Left forelimb (tissue), 1 donor: Measurements from ENCODE around the gene MUC5B.
"Not testable (repeated sequence)": the region's sequence is repeated elsewhere in the genome, so short reads cannot be mapped to it uniquely, and the experiment has no call there.

Experiments used
- DNase-seq: peaks from one replicate; pipeline ENCODE4 v3.0.0-alpha.2; 2018; ENCODE audit warnings: low spot score

The MUC5B gene

DNA sequence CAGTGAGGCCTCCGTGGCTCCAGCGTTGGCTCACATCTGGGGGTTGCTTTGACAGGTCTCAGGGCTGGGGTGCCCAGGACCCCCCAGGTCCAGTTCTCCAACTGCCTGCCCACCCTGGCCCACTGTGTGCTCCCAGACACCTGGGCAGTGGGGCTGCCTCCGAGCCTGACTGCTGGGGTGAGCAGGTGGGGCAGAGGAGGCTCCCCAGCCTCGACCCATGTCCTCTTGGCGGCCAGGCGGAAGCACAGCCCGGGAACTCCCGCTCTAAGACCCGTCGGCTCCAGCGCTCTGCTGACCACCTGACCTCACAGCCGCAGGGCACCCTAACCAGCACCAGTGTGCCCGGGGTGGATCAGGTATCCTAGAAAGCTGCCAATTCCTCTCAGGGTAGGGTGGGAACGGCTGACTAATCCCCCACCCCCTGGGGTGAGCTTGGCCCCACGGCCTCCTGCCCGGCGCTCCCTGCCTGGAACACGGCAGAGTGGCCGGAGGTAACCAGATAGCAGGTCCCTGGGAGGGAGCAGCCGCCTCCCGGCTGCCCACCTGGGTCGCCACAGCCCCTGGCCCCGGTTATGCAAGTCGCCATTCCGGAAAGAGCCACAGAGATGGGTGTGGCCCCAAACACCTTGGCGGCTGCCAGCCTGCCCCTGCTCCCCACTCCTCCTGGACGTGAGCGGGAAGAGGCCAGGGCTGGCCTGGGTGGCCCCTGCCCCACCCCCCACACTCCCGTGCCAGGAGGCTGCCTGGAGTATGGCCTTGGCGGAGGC is 19.2 kb upstream of the MUC5B start:
- peak; percentile 55 for DNase-seq

DNA sequence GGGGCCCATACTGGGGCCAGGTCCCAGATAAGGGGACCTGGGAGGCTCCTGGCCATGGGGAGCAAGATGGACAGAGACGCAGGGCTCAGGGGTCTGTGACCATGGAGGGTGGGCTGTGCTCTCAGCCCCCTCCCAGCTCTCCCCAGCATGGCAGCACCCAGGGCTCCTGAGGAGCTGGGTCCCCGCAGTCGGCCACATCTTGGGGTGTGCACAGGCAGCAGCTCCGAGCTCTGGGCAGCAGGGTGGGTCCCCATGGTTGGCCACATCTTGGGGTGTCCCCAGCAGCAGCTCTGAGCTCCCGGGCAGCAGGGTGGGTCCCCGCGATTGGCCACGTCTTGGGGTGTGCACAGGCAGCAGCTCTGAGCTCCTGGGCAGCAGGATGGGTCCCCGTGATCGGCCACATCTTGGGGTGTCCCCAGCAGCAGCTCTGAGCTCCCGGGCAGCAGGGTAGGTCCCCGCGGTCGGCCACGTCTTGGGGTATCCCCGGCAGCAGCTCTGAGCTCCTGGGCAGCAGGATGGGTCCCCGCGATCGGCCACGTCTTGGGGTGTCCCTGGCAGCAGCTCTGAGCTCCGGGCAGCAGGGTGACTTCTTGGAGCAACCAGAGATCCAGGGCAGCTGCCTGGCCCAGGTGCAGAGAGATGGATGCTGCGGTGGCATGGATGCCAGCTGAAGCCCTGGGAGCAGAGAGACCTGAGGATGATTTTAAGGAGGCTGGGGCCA is 18.3 kb upstream of the MUC5B start:
- peak; percentile 58 for DNase-seq

DNA sequence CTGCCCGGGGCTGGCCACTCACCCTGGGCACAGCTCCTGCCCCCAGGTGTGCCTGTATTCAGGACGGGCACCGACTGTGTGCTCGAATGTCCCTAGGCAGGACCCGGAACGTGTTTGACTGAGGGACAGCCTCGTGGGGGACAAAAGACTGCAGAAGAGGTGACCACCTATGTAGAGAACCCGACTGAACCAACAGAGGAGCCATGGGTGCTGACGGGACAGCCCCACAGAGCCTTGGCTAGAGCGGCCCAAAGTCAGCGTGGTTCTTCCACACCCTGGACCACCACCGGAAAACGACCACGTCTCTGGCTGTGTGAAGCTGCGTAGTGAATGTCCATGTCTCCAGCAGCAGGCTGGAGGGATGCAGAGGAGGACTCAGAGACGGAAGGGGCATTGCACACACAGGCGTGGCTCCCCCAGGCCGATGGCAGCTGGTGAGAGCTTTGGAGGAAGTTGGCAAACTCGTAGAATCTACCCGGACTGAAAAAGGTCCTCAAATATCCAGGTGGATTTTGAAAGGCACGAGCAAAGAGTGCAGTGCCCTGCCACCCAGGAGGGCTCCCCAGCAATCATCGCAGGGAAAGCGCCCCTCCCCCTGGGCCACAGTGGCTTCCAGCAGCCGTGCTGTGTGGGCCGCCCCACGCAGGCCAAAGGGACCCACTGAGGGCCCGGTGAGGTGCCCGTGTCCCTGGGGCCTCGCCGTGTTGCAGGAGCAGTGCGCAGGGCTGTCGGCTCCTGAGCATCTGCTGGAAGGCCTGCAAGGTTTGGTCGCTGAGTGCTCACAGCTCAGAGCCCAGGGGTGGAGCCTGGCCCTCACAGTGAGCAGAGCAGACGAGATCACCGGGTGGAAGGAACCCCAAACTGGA is 17.5 kb upstream of the MUC5B start:
- peak; percentile 49 for DNase-seq

DNA sequence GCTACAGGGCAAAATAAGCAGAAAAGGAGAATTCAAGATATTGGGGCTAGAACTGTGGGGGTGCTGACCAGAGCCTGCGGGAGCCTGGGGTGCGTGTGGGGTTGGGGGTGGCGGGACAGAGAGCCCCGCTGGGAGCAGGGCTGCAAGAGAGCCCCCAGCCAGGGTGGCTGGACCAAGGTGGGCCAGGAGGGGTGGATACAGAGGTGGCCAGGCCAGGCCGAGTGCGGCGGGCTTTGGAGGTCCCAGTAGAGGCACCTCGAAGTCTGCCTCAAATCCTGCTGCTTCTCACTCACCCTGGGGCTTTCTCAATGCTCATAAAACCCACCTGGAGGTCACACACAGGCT is 16.9 kb upstream of the MUC5B start:
- peak; percentile 30 for DNase-seq

DNA sequence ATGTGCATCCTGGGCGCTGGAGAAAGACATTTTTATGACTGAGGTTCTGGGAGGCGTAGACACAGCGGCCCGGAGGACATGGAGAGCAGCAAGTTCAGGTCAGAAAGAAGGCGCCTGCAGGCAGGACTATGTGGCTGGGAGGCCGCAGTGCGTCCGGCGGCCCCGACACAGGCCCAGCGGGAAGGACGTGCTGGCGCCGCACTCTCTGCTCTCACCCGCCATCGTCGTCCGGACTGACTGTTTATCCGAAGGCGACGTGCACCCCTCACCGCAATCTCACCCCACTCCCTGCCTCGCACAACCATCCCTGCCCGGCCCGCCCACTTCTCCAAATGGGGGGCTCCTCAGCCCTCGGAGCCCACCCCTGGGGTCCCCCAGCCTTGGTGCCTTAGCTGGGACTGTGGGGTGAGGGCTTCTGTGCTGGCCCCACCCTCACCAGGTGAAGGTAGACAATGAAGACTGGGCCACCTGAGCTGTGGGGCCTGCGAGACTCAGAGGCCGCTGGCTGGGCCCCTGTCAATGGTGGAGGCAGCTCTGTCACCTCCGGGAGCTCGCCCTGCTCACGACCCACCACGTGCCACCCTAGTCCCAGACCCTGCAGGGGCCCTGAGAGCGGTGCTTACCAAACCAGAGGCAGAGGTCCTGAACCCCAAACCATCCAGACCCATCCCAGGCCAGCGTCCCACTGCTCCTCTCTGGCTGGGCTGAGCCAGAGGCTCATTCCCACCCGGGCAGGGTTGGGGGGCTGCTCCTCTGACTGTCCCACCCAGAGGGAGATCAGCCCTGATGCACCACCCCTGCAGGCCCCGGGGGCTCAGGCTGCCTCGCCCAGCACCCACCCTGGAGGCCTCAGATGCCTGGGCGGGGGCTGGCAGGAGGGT is 16.2 kb upstream of the MUC5B start:
- peak; percentile 57 for DNase-seq

DNA sequence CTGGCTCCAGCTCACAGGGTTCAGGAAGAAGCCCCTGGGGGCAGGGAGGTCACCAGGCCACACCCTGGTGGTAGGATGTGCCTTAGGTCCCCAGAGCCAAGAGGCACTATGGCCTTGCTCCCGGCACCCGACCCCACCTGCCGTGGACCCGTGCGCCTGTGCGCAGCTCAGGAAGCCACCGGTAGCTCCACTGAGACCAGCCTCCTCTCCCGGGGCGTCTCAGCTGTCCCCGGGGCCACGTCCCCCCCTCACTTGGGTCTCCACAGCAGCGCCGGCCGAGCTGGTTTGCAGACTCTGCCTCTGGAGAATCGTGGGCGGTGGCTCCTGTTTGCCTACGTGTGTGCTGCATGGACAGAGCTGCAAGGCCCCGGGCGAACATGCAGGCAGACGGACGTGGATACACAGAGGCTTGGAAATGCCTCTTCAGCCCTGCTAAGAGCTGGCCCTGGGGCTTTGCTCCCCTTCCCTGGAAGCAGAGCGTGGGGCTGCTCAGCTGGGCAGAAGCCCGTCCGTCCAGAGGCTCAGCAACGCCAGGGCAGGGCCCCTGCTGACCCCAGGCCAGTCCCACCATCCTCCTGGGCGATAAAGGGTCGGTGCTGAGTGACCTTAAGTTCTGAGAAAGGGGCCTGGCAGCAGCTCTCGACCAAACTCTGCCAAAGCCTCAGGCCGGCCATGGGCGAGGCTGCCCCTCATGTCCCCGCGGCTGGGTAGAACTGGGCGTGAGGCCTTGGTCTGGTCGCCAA is 15.3 kb upstream of the MUC5B start:
- DNase-seq: peak; percentile 64

DNA sequence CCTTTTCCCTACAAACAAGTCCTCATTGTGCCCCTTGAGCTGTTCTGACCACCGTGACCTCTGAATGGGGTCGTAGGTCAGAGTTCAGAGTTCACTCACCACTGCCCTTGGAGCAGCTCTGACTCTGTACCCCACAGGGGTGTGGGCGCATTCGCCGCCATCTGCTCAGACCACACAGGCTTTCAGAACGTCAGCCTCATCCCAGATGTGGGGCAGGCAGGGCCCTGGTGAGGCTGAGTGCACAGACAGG is 14.8 kb upstream of the MUC5B start:
- no peak for DNase-seq

DNA sequence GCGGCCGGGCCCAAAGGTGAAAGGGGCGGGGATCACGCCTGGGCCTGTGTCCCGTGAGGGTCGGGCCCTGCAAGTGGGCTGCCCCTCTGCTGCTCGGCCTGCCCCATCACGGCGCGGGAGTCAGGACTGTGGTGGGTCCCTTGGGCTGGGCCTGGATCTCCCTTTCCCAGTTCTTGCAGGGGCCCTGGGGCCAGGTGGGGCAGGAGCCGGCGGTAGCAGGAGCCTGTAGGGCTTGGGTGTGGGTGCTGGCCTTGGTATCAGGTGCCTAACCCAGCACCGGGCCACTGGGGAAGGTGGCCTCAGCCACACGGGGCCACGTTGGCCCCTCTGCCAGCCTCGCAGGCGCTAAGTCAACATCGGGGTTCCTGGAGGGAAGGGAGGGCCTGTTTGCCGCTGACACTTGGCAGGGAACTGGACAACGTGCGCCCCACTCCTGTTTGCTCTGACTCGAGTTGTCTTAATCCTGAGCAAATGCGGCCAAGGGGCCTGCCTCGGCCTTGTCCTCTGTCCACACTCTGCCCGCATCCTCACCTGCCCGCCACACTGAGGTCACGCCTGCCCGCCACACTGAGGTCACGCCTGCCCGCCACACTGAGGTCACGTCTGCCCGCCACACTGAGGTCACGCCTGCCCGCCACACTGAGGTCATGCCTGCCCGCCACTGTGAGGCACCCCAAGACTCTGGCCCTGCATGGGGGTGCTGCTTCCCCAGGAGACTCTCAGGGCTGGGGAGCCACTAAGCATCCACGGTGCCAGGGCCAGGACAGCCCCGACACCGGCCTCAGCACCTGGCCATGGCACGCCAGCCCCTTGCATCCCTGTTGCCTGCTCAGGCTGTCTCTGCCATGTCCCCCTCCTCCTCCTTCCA is 14.2 kb upstream of the MUC5B start:
- DNase-seq: peak; percentile 57

DNA sequence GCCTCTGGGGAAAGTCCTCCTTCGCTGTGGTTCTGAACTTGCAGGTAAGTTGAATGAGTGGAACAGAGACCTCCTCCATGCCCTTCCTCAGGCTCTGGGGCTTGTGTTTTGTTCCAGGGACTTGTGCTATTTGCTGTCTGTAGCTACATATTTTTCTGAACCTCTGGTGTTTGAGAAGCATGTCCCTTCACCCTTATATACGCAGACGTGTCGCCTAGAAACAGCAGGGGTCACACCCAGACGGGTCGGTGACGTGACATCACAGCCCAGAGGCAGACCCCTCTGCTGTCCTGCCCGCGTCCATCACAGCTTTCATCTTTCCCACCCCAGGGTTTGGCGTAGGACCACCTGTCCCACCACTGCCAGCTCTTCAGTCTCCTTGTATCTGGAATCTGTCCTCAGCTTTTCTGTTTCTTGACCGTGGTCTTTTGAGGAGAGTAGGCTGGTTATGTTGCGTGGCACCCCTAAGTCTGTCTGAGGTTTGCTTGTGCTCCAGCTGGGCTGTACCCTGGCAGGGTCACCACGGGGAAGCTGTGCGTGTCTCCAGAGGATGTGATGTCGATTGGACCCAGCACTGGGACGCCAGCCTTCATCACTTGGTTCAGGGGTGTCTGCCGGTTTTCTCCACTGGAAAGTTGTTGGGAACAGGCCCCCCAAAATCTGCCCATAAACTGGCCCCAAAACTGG is 13.4 kb upstream of the MUC5B start:
- DNase-seq: peak; percentile 55

DNA sequence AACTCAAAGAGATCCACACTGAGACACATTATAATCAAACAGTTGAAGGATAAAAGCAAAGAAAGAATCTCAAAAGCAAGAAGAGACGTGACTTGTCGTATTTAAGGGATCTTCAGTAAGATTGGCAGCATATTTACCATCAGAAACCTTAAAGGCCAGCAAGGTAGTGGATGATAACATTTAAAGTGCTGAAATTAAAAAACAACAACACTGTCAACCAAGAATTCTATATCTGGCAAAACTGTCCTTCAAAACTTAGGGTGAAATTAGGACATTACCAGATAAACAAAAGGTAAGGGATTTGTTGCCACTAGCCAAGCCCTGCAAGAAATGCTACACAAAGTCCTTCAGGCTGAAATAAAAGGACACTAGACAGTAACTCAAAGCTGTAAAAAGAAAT is 11.0 kb upstream of the MUC5B start:
- no peak for DNase-seq

DNA sequence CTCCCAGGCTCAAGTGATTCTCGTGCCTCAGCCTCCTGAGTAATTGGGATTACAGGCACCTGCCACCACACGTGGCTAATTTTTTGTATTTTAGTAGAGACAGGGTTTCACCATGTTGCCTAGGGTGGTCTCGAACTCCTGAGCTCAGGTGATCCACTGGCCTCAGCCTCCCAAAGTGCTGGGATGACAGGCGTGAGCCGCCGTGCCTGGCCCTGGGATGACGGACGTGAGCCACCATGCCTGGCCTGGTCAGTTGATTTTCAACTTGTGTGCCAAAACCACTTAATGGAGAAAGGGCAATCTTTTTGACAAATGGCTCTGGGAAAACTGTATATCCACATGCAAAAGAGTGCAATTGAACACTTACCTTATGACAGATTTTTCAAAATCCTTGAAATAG is 7.0 kb upstream of the MUC5B start:
- not testable (repeated sequence) for DNase-seq

DNA sequence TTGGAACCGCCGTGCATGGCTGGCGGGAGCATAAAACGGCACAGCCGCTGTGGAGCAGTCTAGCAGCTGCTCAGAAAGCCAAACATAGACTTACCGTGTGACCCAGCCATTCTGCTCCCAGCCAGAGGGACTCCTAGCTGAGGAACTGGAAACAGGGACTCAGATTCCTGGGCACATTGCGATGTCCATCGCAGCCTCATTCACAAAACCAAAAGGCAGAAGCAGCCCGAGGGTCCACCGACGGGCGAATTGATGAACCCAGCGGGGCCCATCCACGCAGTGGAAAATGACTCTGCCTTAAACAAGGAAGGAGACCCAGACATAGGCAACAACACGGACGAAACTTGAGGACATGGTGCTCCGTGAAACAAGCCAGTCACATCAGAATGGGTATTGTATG is 5.7 kb upstream of the MUC5B start:
- no peak for DNase-seq

DNA sequence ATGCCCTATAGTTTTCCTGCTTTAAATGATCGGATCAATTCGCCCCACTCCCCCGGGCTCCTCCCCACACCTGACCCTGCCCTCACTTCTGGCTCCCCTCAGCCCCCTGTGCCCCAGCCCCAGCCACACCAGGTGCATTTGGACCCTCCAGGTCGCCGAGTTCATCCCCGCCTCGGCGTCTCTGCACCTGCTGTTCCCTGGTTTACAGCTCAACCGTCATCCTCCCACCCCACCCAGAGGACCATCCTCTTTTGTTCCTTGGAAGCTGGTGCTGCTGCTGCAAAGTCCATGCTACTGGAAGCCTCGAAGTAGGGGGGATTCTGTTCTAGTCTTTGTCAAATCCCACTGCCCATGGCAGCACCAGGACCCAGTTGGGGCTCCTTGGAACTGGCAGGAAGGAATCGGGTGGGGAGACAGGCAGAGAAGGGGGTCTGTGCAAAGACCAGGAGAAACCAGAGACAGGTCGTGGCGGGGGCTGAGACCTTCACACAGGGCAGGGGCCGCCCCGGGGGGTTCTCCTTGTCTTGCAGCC is 4.5 kb upstream of the MUC5B start:
- peak; percentile 41 for DNase-seq

DNA sequence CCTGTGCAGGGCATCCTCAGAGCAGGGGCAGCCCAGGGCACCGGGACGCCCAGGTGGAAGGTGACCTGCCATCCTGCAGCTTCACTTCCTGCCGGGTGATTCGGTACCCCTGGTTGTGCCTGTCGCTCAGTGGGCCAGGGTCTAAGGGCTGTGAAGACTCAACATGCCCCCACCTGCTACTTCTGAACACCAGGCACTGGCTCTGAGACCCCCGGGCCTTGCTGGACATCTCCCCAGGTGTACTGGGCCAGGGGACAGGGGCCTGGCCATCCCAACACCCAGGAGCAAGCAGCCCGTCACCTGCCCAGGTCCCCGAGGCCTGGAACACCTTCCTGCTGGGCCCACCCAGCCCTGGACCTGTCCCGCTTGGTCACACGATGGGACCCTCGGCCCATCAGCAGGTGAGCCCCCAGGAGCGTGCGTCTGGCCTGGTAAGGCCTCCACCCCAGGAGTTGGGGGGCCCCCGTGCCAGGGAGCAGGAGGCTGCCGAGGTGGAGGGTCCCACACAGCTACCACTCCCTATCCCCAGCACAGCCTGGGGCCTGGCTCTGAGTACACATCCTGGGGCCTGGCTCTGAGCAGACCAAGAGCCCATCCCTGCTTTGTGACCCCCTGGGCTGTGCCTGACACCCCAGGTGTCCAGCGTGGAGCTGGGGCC is 3.9 kb upstream of the MUC5B start:
- peak; percentile 59 for DNase-seq

DNA sequence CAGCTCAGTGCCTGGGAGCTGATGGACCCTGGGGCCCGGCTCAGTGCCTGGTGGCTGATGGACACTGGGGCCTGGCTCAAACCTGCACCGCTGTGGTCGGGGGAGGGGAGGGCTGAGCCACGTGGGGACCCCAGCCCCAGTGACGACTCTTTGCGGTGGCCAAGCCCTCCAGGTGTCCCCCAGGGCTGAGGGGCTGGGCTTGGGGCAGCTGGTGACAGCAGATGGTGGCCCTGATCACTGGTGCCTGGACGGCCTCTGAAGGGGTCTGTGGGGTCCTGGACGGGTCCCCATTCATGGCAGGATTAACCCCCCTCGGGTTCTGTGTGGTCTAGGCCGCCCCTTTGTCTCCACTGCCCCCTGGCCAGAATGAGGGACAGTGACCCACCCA is 3.4 kb upstream of the MUC5B start:
- peak; percentile 51 for DNase-seq

DNA sequence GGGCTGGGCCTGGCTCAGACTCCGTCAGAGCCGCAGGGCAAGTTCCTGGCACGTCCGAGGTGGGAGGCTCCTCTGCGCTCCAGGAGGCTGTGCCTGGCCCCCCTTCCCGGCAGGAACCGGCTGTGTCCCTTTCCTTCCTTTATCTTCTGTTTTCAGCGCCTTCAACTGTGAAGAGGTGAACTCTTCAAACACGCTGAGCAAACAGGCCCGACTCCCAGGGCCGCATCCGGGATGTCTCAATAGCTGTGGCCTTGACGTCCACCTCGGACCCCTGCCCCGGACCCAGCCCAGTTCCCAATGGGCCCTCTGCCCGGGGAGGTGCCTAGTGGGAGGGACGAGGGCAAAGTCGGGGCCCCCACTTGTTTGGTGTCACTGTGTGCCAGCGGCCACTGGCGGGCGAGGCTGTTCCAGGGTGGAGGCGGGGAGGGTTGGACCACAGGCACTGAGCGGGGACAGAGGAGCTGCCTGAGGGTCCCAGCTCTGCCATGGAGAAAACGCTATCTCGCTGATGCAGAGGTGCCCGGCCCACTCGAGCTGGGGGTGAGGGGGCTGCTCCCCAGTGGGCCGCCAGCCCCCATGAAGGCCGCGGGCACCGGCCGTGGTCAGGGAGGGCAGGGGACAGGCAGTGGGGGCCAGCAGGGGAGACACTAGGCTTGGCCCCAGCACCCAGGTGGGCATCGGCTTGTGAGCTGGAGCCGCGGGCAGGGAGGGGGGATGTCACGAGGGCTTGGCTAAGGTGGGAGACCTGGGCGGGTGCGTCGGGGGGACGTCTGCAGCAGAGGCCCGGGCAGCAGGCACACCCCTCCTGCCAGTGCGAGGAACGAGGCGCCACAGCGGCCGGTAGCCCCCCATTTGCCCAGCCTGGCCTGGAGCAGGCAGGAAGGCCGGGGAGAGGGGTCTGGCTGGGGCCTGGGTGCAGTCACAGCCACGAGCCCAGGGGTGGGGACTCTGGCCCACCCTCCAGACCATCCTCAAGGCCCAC is 2.7 kb upstream of the MUC5B start:
- DNase-seq: peak; percentile 66

DNA sequence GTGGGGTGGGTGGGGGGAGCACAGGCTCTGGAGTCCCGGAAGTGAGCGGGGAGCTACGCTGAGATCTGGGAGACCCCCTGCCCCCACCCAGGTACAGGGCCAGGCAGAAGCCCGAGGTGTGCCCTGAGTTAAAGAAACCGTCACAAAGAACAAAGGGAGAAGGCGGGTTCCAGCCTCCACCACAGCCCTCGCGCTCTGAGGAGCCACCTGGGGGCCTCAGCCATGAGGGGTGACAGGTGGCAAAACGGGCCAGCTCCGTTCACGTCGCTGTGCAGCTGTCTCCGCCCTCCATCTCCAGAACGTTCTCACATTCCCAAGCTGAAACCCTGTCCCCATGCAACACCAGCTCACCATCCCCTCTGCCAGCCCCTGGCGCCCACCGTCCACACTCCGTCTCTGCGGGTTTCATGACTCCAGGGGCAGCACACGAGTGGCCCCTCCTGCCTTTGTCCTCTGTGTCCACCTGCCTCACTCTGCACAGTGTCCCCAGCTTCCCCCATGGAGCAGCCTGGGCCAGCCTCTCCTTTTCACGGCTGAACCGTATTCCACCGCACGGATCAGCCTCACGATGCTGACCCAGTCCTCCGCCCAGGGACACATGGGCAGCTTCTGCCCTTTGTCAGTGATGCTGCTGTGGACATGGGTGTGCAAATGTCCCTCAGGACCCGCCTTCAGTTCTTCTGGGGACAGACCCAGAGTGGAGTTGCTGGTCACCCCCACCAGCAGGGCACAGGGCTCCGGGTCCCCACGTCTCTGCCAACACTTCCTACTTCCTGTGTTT is 1.7 kb upstream of the MUC5B start:
- DNase-seq: peak; percentile 61
